ENCODE results near the gene KCNQ2.

- TF ChIP-seq CTCF (IDR thresholded peaks at IDR 0.05) (no peak), POLR2A (IDR thresholded peaks at IDR 0.05) (no peak)
Measured at GRCh38 chr20:63487116-63487764, 14.8 kb upstream of the KCNQ2 start.
